GM12875 (cell line): ENCODE data around the gene SMAD5.

ENCODE experiments used
- H3K4me3 ChIP-seq: one replicate; pipeline ENCODE4 v1.5.1; 2011; ENCODE audit warnings: low read depth, low read length, control low read depth
- TF ChIP-seq, protein P1 (sequence below): IDR thresholded peaks from 2 replicates; pipeline ENCODE4 v1.5.1; 2011; ENCODE audit warnings: low read depth, mild to moderate bottlenecking, control low read depth, inconsistent platforms, low read length, moderate library complexity, borderline replicate concordance; ENCODE audit not compliant: insufficient read depth

SMAD5 gene

DNA sequence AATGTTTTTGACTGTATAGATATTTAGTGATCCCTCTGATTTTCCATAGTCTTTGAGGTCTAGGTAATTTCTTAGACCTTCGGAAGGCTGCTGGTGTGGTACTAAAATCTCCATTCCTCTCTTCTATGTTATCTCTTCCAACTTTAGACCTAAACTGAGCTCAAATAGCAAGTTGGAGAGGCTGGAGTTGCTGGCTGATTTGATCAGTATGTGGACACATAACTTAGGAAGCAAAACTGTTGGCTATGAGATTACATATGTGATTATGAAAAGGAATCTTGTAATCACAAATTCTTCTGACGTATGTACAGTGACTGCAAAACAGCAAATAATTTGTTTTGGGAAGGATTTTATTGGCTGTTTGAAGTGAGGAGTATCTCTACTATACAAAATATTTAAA lies 2.1 kb upstream of the SMAD5 start:
- no peak overlapping the region for H3K4me3 ChIP-seq
- TF ChIP-seq, protein P1, sequence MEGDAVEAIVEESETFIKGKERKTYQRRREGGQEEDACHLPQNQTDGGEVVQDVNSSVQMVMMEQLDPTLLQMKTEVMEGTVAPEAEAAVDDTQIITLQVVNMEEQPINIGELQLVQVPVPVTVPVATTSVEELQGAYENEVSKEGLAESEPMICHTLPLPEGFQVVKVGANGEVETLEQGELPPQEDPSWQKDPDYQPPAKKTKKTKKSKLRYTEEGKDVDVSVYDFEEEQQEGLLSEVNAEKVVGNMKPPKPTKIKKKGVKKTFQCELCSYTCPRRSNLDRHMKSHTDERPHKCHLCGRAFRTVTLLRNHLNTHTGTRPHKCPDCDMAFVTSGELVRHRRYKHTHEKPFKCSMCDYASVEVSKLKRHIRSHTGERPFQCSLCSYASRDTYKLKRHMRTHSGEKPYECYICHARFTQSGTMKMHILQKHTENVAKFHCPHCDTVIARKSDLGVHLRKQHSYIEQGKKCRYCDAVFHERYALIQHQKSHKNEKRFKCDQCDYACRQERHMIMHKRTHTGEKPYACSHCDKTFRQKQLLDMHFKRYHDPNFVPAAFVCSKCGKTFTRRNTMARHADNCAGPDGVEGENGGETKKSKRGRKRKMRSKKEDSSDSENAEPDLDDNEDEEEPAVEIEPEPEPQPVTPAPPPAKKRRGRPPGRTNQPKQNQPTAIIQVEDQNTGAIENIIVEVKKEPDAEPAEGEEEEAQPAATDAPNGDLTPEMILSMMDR = no peak

DNA sequence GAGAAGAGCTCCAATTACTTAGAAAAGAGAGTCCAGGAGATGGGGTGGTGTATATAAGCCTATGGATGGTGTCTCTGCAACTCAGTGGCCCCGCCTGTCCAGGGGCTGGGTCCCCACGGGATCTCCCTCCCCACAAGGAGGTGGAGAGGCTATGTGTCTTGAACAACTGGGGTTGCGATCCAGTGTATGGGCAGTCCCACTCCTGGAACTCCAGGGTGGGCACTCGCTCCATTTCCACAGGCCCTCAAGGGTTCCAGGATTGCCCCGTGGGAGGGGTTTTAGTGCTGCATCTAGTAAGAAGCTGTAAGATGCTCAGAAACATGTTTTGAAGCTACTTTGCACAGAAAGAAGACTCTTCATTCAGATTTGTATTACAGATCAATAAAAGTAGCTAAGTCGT lies 558 bp upstream of the SMAD5 start:
- TF ChIP-seq, protein P1 = no peak
- H3K4me3 ChIP-seq = peak overlapping the region; percentile 91

DNA sequence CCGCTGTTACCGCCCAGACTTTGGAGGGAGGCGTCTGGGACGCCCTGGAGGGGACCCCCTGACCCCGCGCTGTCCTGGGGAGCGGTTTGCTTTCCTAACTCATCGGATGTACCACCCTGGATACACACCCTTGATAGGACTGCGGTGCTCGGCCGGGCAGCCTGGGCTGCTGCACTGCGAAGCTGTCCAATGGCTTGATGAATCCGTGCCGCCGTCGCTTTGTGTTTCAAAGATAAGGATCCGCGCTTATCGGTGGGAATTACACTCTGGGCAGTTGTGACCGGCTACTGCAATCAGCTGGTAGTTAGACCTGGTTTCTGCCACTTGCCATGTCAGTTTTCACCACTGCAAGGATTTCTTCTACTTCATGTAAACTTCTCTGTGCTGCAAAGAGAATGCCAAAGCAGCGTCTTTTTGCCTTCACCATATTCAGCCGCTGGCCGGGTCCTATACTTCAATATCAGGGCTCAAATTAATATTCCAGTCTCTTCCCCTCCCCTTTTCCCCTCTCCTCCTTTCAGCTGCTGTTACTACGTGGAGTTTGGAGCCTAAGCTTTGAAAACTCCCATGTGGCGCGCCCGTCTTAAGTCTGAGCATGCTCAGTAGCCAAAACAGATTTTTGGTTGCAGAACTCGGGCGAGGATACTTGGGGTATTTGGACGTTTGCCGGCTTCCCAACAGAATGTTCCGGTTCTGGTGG lies 727 bp downstream of the SMAD5 start:
- H3K4me3 ChIP-seq = peak overlapping the region; percentile 91
- TF ChIP-seq, protein P1 = no peak

DNA sequence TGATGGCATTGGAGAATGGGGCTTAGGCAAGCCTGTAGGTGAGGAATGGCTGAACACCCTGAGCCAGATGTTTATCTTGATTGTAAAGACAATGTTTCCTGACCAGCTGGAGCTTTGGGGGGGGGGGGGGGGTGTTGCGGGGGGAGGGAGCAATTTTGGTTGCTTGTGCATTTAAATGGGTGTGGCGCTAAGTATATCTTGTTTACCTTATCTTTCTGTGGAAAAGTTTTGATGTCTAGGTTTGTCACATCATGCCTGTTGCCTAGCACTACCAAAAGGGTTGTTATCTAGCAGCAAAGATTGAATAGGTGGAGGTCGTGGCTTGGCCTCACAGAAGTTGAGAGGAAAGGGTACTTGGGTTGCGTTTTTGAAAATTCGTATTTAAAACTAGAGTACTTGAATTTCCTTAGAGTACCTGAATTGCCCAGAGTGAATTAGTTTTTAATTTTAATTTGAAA lies 1.3 kb downstream of the SMAD5 start:
- H3K4me3 ChIP-seq = peak overlapping the region; percentile 91
- TF ChIP-seq, protein P1 = no peak

DNA sequence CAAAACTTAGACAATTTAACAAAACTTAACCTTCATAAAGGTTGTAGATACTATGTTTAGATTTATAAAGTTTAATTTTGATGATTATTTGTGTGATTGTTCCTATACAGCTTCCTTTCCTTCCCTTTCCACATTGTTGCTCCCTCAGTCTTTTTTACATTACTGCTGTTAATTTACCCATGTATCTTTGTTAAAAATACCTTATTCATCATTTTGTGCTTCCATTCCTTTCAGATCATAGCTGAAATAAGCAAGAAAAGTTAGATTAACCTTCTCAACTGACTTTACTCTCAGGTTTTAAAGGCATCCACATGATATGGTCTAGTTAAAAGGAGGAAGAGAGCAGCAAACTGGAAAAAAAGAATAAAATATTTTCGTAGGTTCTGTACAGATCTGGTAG lies 2.0 kb downstream of the SMAD5 start:
- H3K4me3 ChIP-seq = no peak overlapping the region
- TF ChIP-seq, protein P1 = no peak

DNA sequence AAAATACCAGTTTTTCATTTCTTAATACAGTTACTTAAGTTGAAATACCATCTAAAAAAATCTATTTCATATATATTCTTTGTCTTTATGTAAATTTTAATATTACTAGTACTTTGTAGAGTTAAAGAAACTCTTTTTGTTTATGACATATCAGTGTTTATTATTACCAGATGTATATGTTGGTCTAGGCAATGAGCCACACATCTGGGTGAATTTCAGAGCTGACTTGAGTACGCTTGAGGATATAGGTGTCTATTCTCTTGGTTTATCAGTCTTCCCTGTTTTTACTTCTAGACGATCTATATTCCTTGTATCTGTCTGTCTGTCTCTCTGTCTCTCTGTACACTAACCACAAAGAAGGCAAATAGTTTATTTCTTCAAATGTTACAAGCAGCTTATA lies 2.9 kb downstream of the SMAD5 start:
- TF ChIP-seq, protein P1 = no peak
- H3K4me3 ChIP-seq = no peak overlapping the region

DNA sequence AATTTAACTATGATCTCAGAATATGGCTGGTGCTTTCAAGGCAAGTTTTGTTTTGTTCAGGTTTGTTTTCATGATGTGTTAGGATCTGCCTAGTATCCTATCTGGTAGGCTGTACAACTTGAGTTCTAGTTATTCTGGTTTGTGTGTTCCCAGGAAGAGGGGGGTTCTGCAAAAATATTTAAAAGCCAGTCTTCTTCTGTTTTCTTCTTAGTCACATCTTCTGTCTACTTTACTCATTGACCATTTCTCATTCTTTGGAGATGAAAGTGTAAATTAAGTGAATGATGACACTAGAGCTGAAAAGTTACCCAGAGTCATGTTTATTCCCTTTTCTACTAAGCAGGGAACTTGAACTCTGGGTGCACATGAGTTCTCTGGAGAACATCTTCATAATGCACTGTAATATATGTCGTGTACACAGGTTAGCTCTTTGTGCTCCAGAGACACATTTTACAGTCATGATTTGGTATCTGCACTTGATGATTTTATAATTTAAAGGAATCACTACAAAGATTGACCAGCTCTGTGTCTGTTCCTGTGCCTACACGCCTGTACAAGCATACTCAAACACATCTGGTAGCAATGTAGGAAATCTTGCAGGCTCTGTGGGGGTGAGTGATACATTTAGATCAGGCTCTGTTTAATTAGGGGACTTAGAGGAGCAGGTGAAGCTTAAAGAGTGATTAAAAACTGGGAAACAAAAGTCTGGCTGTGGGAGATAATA lies 5.0 kb downstream of the SMAD5 start:
- H3K4me3 ChIP-seq = no peak overlapping the region
- TF ChIP-seq, protein P1 = no peak
